ENCODE results near the gene CELF4. TPM values are rescaled to one million over a fixed set of nuclear protein-coding genes. Genes with fewer than 3 reads are reported as not detected.

CELF4 gene
- total RNA-seq, 2 donors from 2014 or later: 0.22 to 3.9 TPM

DNA sequence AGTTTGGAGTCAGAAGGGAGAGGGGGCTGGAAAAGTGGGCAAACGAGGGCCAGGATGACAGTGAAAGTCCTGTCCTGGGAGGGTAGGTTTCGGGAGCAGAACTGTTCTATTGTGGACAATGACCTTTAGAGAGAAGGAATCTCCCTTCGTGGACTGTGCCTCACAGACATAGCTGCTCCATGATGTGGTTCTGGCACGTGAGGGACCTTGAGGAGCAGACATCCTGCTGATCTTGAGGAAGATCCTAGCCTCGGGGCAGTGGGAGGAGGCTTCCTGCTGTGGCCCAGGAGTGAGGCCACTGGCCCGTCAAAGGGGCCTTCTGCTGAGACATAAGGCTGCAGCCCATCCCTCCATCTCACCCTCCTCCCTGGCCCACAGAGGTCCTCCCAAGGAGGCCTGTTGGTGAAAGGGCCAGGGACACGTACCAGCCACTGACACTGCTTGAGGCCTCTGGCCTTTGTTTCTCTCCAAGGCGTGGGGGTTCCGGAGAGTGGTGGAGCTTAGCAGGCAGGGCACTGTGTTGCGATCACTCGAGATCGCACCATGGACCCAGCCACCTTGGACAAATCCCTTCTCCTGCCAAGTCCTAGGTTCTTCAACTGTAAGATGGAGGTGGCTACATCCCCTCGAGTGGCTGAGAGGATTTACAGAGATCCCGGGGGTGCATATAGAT is 167.2 kb downstream of the CELF4 start:
- Histone ChIP-seq H3K4me1 (peaks cover 0 to 20% of the 10 kb centered on the region in 2 donors), H3K27ac (no peak overlapping the region), H3K36me3 (no peaks in the 10 kb centered on the region), H3K9me3 (no peaks in the 10 kb centered on the region), H3K4me3 (no peak overlapping the region), H3K27me3 (no peaks in the 10 kb centered on the region)
- no peak for DNase-seq (ENCODE audit: low spot score)
- TF ChIP-seq, protein P1, sequence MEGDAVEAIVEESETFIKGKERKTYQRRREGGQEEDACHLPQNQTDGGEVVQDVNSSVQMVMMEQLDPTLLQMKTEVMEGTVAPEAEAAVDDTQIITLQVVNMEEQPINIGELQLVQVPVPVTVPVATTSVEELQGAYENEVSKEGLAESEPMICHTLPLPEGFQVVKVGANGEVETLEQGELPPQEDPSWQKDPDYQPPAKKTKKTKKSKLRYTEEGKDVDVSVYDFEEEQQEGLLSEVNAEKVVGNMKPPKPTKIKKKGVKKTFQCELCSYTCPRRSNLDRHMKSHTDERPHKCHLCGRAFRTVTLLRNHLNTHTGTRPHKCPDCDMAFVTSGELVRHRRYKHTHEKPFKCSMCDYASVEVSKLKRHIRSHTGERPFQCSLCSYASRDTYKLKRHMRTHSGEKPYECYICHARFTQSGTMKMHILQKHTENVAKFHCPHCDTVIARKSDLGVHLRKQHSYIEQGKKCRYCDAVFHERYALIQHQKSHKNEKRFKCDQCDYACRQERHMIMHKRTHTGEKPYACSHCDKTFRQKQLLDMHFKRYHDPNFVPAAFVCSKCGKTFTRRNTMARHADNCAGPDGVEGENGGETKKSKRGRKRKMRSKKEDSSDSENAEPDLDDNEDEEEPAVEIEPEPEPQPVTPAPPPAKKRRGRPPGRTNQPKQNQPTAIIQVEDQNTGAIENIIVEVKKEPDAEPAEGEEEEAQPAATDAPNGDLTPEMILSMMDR (IDR thresholded peaks at IDR 0.05): no peak

GRCh38 chr18:37397814-37398213 is 167.8 kb downstream of the CELF4 start:
- H3K27me3 ChIP-seq: no peaks in the 10 kb centered on the region
- no peak overlapping the region for H3K27ac ChIP-seq
- H3K4me1 ChIP-seq: peaks cover 0 to 15% of the 10 kb centered on the region in 2 donors
- DNase-seq (ENCODE audit: low spot score): no peak
- H3K9me3 ChIP-seq: no peaks in the 10 kb centered on the region
- no peak overlapping the region for H3K4me3 ChIP-seq
- TF ChIP-seq, protein P1 (IDR thresholded peaks at IDR 0.05): no peak
- no peaks in the 10 kb centered on the region for H3K36me3 ChIP-seq

- no peak overlapping the region for H3K27ac ChIP-seq
- H3K9me3 ChIP-seq: no peaks in the 10 kb centered on the region
- TF ChIP-seq, protein P1 (IDR thresholded peaks at IDR 0.05): no peak
- H3K36me3 ChIP-seq: no peaks in the 10 kb centered on the region
- peaks cover 0 to 14% of the 10 kb centered on the region in 2 donors for H3K4me1 ChIP-seq
- H3K4me3 ChIP-seq: no peak overlapping the region
- DNase-seq (ENCODE audit: low spot score): no peak
- no peaks in the 10 kb centered on the region for H3K27me3 ChIP-seq
These were observed 168.5 kb downstream of the CELF4 start for GRCh38 chr18:37396971-37397720.

DNA sequence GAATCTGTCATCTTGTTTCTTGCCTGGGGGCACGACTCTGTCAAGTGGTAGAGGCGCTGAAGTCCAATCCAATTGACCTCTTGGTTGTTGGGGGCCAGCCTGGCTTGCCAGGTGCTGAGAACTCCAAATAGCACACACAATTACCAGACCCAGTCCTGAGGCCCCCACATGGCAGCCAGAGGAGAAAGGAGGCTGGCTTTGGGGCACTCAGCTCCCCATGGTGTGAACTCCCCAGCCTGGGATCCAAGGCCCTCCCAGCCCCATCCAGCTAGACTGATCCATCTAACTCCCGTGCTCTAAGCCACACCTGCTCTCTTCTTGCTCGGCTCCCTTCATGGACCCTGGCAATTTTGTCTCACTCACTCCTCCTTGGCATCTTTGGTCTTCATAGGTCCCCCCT is 170.0 kb downstream of the CELF4 start:
- no peak for DNase-seq (ENCODE audit: low spot score)
- no peaks in the 10 kb centered on the region for H3K27me3 ChIP-seq
- peaks cover 0 to 14% of the 10 kb centered on the region in 2 donors for H3K4me1 ChIP-seq
- no peaks in the 10 kb centered on the region for H3K36me3 ChIP-seq
- no peaks in the 10 kb centered on the region for H3K9me3 ChIP-seq
- H3K4me3 ChIP-seq: no peak overlapping the region
- H3K27ac ChIP-seq: no peak overlapping the region
- TF ChIP-seq, protein P1 (IDR thresholded peaks at IDR 0.05): no peak

DNA sequence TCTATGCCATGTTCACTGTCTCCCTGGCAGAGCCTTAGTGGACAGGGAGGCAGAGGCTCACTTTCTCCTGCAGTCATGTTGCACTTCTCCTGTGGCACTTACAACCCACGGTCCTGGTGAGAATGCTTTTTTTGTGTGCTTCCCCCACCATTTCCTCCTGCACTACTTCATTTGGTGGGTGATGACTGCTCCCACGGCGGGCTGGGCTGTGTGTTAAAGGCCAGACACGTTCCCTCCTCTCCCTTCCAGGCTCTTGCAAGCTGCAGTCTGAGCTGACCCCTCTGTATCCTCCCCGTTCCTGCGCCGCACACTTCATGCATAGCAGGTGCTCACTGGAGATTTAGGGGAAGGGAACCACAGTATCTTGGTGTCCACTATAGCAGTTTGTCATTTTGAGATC is 170.5 kb downstream of the CELF4 start:
- TF ChIP-seq, protein P1 (IDR thresholded peaks at IDR 0.05): no peak
- Histone ChIP-seq H3K27me3 (no peaks in the 10 kb centered on the region), H3K4me1 (peaks cover 0 to 14% of the 10 kb centered on the region in 2 donors), H3K36me3 (no peaks in the 10 kb centered on the region), H3K9me3 (no peaks in the 10 kb centered on the region), H3K27ac (no peak overlapping the region), H3K4me3 (no peak overlapping the region)
- no peak for DNase-seq (ENCODE audit: low spot score)

Measured in right atrium auricular region (tissue), 2 donors.